GM12892 (cell line): Measurements from ENCODE around the gene HDAC6.

Experiments
- POLR2A ChIP-seq: IDR thresholded peaks from 2 replicates; pipeline ENCODE4 v1.6.1; 2011; ENCODE audit warnings: low read depth, low read length, control low read depth
- POLR2AphosphoS5 ChIP-seq: IDR thresholded peaks from 2 replicates; pipeline ENCODE4 v1.6.1; 2011; ENCODE audit warnings: low read depth, low read length, control low read depth
- TAF1 ChIP-seq: IDR thresholded peaks from 2 replicates; pipeline ENCODE4 v1.6.1; 2011; ENCODE audit warnings: low read depth, mild to moderate bottlenecking, control low read depth, low read length, borderline replicate concordance

DNA sequence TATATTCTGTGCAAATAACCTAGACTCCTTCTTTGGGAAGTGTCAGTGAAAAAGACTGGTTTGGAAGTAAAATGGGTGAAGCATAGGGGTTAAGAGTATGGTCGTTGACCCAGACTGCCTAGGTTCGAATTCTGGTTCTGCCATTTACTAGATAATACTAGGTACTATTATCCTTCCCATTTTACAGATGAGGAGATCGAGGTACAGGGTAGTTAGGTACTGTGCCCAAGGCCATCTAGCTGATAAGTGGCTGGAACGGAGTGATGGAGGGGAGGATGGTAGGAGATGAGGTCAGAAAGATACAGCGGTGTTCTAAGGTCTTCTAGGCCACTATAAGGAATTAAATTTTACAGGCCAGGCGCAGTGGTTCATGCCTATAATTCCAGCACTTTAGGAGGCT lies 29.3 kb upstream of the HDAC6 start:
- TF ChIP-seq POLR2A: no peak
- no peak for TF ChIP-seq TAF1
- no peak for TF ChIP-seq POLR2AphosphoS5
